NCI-H2196 treated with DMSO at 0.1 percent for 48 hours (cell line): ENCODE data around the gene GOLGA6B.
"Not testable (repeated sequence)": the region's sequence is repeated elsewhere in the genome, so short reads cannot be mapped to it uniquely, and the experiment has no call there.

Experiments used
- DNase-seq: peaks from one replicate; lab custom pipeline; 2025; ENCODE audit not compliant: unreplicated experiment; lab: John Stamatoyannopoulos, UW

GOLGA6B gene

GRCh38 chr15:72661081-72661480 lies 6.6 kb downstream of the GOLGA6B start:
- not testable (repeated sequence) for DNase-seq

GRCh38 chr15:72663931-72664330 lies 9.4 kb downstream of the GOLGA6B start:
- DNase-seq: not testable (repeated sequence)

GRCh38 chr15:72665706-72666105 lies 11.2 kb downstream of the GOLGA6B start:
- not testable (repeated sequence) for DNase-seq

- not testable (repeated sequence) for DNase-seq
Measured at GRCh38 chr15:72669803-72670202, 15.3 kb downstream of the GOLGA6B start.

- not testable (repeated sequence) for DNase-seq
Measured at GRCh38 chr15:72670656-72671352, 16.3 kb downstream of the GOLGA6B start.

- DNase-seq: no peak
Measured at GRCh38 chr15:72671525-72671924, 17.0 kb downstream of the GOLGA6B start.

GRCh38 chr15:72676838-72677237 lies 22.3 kb downstream of the GOLGA6B start:
- no peak for DNase-seq

GRCh38 chr15:72680931-72681330 lies 26.4 kb downstream of the GOLGA6B start:
- DNase-seq: no peak

GRCh38 chr15:72682772-72683171 lies 28.3 kb downstream of the GOLGA6B start:
- DNase-seq: no peak

GRCh38 chr15:72685301-72685924 lies 30.9 kb downstream of the GOLGA6B start:
- no peak for DNase-seq

- DNase-seq: no peak
Measured at GRCh38 chr15:72685925-72686794, 31.7 kb downstream of the GOLGA6B start, which contains the start of the genes BBS4 and HIGD2B. Gene BBS4 (plus strand): TSS chr15:72686207. CDS start chr15:72686228, 21 bp downstream. Gene HIGD2B (minus strand): TSS chr15:72686182. CDS start chr15:72676374, 9,808 bp downstream.

GRCh38 chr15:72688697-72689096 lies 34.2 kb downstream of the GOLGA6B start:
- DNase-seq: no peak

- no peak for DNase-seq
Measured at GRCh38 chr15:72690938-72691337, 36.4 kb downstream of the GOLGA6B start.

- DNase-seq: no peak
Measured at GRCh38 chr15:72698938-72699337, 44.4 kb downstream of the GOLGA6B start.

- no peak for DNase-seq
Measured at GRCh38 chr15:72700076-72700475, 45.6 kb downstream of the GOLGA6B start.

GRCh38 chr15:72706266-72706665 lies 51.8 kb downstream of the GOLGA6B start:
- DNase-seq: no peak

GRCh38 chr15:72708551-72709303 lies 54.2 kb downstream of the GOLGA6B start:
- not testable (repeated sequence) for DNase-seq
